Stimulated activated CD4-positive, alpha-beta T cell treated with anti-CD3 and anti-CD28 coated beads, Interleukin-1b, Interleukin-23, amount 100 ng/mL, for 48 hours (primary cell): ENCODE results near the gene RAB42.
A peak's percentile ranks its signal among the peaks of the same experiment; 100 is the strongest.
"Not testable (repeated sequence)": the region's sequence is repeated elsewhere in the genome, so short reads cannot be mapped to it uniquely, and the experiment has no call there.

Experiments
- DNase-seq: peaks from one replicate; pipeline ENCODE4 v3.0.0-alpha.2; 2020

Gene RAB42

GRCh38 chr1:28591708-28592320 is at the start of gene RAB42:
TSS of gene RAB42 (plus strand) at chr1:28592265. CDS start at chr1:28592512, 247 bp downstream.
- no peak for DNase-seq

GRCh38 chr1:28545246-28545628 is 46.8 kb upstream of the RAB42 start:
- no peak for DNase-seq

GRCh38 chr1:28548318-28548717 is 43.7 kb upstream of the RAB42 start:
- DNase-seq, result no peak

- no peak for DNase-seq
Measured at GRCh38 chr1:28551381-28551780, 40.7 kb upstream of the RAB42 start.

GRCh38 chr1:28552758-28553663 is 39.1 kb upstream of the RAB42 start, which contains the start of gene TRNAU1AP:
TSS of gene TRNAU1AP (plus strand) at chr1:28553085. CDS start at chr1:28553111, 26 bp downstream.
- DNase-seq, result peak; percentile 98

- DNase-seq, result no peak
Measured at GRCh38 chr1:28560886-28561285, 31.2 kb upstream of the RAB42 start.

- DNase-seq, result no peak
Measured at GRCh38 chr1:28564310-28564709, 27.8 kb upstream of the RAB42 start.

GRCh38 chr1:28565040-28565439 is 27.0 kb upstream of the RAB42 start:
- no peak for DNase-seq

- DNase-seq, result no peak
Measured at GRCh38 chr1:28565726-28566125, 26.3 kb upstream of the RAB42 start.

- no peak for DNase-seq
Measured at GRCh38 chr1:28566931-28567330, 25.1 kb upstream of the RAB42 start.

GRCh38 chr1:28571911-28572310 is 20.2 kb upstream of the RAB42 start:
- DNase-seq, result no peak

GRCh38 chr1:28572891-28573290 is 19.2 kb upstream of the RAB42 start:
- not testable (repeated sequence) for DNase-seq

- no peak for DNase-seq
Measured at GRCh38 chr1:28573564-28573963, 18.5 kb upstream of the RAB42 start.

- no peak for DNase-seq
Measured at GRCh38 chr1:28577052-28577678, 14.9 kb upstream of the RAB42 start.

- DNase-seq, result no peak
Measured at GRCh38 chr1:28577738-28578536, 14.1 kb upstream of the RAB42 start.

GRCh38 chr1:28578696-28579218 is 13.3 kb upstream of the RAB42 start:
- DNase-seq, result no peak

GRCh38 chr1:28579401-28579800 is 12.7 kb upstream of the RAB42 start:
- DNase-seq, result no peak

GRCh38 chr1:28580722-28581530 is 11.1 kb upstream of the RAB42 start:
- DNase-seq, result peak; percentile 65

- peak; percentile 96 for DNase-seq
Measured at GRCh38 chr1:28581531-28582247, 10.4 kb upstream of the RAB42 start.

- DNase-seq, result no peak
Measured at GRCh38 chr1:28582248-28582615, 9.8 kb upstream of the RAB42 start.
